HG03139 (cell line): ENCODE measurements around the gene CCNY.

ENCODE experiments used
- ATAC-seq: cut with Tn5 transposase; IDR thresholded peaks from one replicate; pipeline ENCODE4 v1.9.1; 2021; ENCODE audit not compliant: unreplicated experiment

Gene CCNY

GRCh38 chr10:35608328-35608672, 272.0 kb downstream of the CCNY start:
- no peak for ATAC-seq

GRCh38 chr10:35611750-35612149, 275.4 kb downstream of the CCNY start:
- no peak for ATAC-seq

GRCh38 chr10:35612385-35613106, 276.2 kb downstream of the CCNY start:
- ATAC-seq: no peak

GRCh38 chr10:35613107-35613440, 276.8 kb downstream of the CCNY start:
- no peak for ATAC-seq

- no peak for ATAC-seq
These were observed 277.4 kb downstream of the CCNY start for GRCh38 chr10:35613597-35614226.

GRCh38 chr10:35614312-35614711, 278.0 kb downstream of the CCNY start:
- no peak for ATAC-seq
